Epithelial cell of prostate (primary cell): ENCODE results near the gene ESPN.

Experiments used
- DNase-seq: peaks from one replicate; pipeline ENCODE4 v3.0.0-alpha.2; 2011; ENCODE audit warnings: low read depth, low spot score
- H3K27ac ChIP-seq: fragments of 450-650 bp; 2 replicates; pipeline ENCODE4 v1.5.1; 2017; ENCODE audit warnings: mild to moderate bottlenecking

Gene ESPN

GRCh38 chr1:6475381-6476133, 51.0 kb downstream of the ESPN start:
- peak overlapping the region; percentile 42 for H3K27ac ChIP-seq
- DNase-seq = no peak

DNA sequence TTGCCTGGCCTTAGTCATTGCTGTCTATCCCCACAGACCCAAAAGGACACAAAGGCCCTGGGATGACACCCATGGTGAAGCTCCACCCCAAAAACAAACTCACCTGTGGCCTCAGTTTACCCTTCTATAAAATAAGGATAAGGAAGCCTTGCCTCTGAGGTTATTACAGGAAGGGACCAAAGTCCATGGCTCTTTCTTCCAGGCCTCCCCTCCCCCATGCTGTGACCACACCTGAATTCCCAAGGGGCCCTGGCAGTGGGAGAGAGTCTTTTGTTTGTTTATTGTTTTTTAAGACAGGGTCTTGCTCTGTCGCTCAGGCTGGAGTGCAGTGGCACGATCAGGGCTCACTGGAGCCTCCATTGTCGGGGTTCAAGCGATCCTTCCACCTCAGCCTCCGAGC, 51.9 kb downstream of the ESPN start:
- no peak for DNase-seq
- H3K27ac ChIP-seq = peak overlapping the region; percentile 42

DNA sequence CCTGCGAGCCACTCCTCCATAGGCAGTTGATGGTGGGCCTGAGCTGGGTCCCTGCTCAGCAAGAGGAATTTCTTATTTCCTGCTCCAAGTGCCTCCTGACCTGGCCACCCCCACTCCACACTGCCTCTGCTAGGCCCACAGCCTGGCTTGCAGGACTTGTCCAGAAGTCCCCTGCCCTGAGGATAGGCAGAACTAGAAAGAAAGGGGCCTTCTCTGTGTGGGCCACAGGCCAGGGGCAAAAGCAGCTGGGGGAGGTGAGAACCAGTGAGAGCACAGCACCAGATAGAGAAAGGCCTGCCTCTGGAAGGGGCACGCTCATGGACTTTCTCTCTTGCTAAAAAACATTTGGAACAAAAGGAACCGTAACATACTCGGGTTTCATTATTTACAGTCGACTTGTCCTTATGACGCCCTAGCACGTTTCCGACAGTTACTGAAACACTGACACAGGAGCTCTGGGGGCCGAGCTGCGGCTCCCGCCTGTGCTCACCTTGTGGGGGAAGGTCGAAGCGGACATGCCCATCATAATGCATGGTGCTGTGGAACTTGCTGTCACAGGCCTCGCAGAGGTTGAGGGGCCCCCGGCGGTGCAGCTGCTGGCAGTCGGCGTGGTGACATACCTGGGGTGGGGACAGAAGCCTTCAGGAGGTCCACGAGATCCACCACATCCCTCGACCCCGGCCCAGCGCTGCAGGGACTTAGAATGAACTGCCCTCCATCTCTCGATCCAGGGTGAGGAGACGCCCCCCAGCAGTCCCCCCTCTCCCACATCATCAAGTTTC, 52.7 kb downstream of the ESPN start:
- peak overlapping the region; percentile 42 for H3K27ac ChIP-seq
- DNase-seq = no peak

- no peak overlapping the region for H3K27ac ChIP-seq
These were observed 57.2 kb downstream of the ESPN start for GRCh38 chr1:6481820-6482219.

DNA sequence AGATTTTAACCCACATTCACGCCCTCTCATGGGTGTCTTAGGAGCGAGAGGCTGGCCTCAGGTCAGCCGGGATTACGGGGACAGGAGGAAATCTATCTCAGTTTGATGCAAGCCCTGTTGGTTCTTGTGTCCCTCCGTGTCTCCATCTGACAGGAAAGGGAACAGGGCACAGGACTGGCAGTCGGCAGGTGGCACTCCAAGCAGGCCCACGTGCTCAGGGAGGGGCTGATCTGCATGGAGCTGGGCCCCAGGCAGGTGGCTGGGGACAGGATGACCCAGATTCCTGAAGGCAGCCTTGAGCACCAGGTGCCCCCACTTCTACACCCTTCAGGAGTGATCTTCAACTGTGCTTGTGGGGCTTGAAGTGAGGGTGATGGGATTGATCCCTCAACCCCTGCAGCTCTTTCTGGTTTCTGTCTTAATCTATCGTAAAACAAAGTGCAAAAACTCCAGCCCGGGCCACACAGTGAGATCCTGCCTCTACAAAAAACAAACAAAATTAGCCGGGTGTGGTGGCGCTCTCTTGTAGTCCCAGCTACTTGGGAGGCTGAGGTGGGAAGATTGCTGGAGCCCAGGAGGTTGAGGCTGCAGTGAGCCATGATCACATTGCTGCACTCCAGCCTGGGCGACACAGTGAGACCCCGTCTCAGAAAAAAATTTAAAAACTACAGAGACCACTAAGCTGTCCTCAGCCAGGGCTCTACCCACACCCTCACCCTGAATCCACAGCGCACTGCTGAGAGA, 58.6 kb downstream of the ESPN start:
- H3K27ac ChIP-seq = peak overlapping the region; percentile 100
- no peak for DNase-seq

More at GRCh38 chr1:6481820-6482219, 57.2 kb downstream of the ESPN start:
- no peak for DNase-seq

DNA sequence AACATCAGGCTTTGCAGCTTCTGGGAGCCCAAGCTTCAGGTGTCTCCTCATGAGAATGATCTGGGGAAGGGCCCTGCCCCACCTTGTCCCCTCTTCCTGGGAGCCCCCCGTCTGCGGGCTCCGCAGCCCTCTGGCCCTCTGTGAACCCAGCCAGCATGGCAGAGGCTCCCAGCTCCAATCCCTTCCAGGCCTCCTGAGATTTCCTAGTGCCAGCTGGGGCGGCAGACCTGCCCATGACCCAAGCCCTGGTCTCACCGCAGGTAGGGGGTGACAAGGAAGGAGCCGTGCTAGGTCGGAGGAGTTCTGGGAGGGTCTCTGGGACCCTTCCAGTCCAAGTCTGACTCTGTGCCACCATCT, 59.2 kb downstream of the ESPN start:
- H3K27ac ChIP-seq = peak overlapping the region; percentile 100
- DNase-seq = no peak

GRCh38 chr1:6484826-6485167, 60.2 kb downstream of the ESPN start:
- DNase-seq = no peak

DNA sequence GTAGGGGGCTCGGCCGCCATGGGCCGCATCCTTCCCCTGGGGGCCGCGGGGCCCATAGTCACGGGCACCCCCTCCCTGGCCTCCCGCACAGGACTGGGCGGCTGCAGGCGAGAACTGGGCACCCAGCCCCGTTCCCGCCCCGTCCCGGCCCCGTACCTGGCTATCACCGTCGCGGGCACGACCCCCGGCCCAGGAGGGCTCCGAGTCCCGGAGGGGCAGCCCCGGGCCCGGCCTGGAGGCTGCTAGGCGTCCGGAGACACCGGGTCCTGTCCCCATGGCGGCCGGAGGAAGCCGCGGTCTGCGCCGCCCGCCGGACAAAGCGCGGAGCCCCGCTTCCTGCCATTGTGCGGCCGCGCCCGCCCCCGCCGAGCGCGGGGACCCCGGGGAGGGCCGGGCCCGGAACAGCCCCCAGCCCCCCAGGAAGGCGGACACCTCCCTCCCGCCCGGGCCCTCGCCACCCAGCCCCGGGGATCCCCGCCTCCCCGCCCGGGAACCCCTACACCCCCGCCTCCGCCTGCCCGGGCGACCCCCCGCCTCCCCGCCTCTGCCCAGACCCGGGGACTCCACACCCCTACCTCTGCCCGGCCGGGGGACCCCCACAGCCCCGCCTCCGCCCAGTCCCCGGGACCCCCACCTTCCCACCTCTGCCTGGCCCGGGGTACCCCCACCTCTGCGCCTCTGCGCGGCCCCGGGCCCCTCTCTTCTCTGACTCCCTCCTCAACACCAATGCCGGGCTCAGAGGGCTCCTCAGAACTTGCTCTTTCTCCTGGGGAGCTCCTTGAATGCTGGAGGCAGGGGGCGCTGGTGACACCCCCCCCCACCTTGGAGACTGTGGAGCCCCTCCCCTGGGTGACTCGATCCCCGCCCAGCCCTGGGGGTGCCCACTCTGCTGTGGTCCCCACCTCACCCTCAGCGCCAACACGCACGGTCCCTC, 60.9 kb downstream of the ESPN start:
- H3K27ac ChIP-seq = peak overlapping the region; percentile 100
- no peak for DNase-seq

More at GRCh38 chr1:6484826-6485167, 60.2 kb downstream of the ESPN start:
- peak overlapping the region; percentile 100 for H3K27ac ChIP-seq

GRCh38 chr1:6486433-6487011, 61.9 kb downstream of the ESPN start:
- peak overlapping the region; percentile 100 for H3K27ac ChIP-seq
- DNase-seq = peak; percentile 50

GRCh38 chr1:6487804-6488484, 63.4 kb downstream of the ESPN start:
- no peak for DNase-seq
- H3K27ac ChIP-seq = peak overlapping the region; percentile 100

DNA sequence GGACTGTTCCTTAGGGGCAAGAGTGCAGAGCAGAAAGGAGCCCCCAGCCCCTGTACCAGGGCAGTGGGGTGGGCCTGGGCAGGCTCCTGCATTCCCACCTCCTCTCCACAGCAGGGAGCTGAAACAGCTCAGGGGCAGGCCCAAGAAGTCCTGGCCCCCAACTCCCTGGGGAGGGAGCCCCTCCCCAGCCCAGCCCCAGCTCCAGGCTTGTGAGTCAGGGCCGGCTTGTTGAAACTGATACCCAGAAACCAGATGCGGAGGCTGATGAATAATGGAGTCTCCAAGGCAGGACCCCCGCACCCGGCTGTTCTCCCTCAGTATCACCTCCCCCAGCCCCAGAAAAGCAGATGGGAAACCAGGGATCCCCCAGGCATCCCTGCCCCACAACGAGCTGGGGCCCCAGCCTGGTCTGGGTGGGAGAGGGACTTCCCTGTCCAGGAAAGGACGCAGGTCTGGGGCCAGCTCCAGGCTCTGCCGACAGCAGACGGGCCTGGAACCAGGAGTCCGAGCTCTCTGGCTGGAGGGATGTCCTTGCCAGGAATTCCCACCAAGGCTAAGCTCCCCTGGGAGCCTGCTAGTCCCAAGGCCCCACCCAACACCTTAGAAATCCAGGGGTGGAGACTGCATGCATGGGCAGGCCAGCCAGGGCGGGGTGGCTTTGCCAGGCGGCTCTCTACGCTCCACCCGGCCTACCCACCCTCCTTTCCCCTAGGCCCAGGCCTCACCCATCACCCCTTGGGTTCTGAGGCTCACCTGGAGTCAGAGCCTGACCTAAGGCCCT, 64.2 kb downstream of the ESPN start:
- DNase-seq = peak; percentile 84
- peak overlapping the region; percentile 100 for H3K27ac ChIP-seq

GRCh38 chr1:6489383-6489765, 64.8 kb downstream of the ESPN start:
- DNase-seq = no peak

DNA sequence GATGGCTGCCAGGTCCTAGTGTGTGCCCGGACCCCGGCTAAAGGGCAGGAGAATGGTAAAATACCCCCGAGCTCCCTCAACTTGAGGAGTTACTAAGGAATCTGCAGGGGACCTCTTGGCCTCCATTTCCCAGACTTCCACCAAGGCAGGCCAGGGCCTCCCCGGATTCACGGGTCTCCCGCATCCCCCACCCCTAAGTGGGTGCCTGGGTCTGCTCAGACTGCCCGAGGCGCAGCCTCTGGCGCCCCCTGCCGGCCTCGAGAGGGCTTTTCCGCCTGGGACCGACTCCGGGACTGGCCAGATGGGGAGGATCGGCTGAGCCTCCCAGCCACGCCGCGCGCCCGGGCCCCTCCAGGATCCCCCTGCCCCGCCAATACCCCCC, 65.2 kb downstream of the ESPN start:
- DNase-seq = peak; percentile 29
- peak overlapping the region; percentile 100 for H3K27ac ChIP-seq

More at GRCh38 chr1:6489383-6489765, 64.8 kb downstream of the ESPN start:
- H3K27ac ChIP-seq = peak overlapping the region; percentile 100

- H3K27ac ChIP-seq = peak overlapping the region; percentile 100
- peak; percentile 40 for DNase-seq
These were observed 65.9 kb downstream of the ESPN start for GRCh38 chr1:6490181-6491080.

DNA sequence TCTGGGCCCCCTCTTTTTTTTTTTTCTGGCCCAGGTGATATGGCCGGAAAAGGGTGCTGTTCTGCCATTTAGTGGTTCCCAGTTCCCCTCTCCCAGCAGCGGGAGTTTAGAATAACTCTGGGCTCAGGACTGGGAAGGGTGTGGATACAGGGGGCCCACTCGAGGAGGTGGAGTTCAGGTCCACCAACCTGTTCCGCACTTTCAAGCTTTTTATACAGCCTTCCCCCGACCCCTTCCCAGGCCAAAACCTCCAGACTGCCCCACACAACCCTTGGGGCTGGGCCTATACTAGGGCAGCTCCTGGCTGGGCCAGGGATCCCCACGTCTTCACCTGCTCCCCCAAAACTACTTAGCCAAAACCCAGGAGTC, 66.5 kb downstream of the ESPN start:
- H3K27ac ChIP-seq = peak overlapping the region; percentile 100
- DNase-seq = no peak

DNA sequence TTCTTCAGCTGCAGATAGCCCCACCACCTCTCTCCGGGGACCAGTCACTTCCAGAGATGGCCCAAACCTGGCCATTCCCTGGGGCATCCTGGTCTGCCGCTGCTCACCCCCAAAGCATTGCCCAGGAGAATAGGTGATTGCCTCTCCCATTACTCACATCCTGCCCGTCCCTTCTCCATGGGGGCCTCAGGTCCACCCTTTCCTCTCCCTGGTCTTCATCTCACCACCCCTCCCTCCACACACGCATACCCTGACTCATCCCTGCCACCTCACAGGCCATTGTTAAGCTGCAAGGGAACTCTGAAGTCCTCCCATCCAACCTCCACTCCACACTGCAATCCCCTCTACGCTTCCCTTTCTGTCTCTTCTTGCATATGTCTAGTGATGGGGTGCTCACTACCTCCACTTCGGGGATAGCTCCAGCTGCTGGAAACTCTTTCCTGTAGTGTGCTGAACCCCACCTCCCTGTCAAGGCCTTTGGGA, 66.9 kb downstream of the ESPN start, which contains the start of gene PLEKHG5:
Gene PLEKHG5 (minus strand): TSS at position 188 of the 483 bp plus-strand sequence. CDS start 14,096 bp downstream, outside the sequence.
- H3K27ac ChIP-seq = peak within 1 kb of the TSS; percentile 100
- peak; percentile 92 for DNase-seq

GRCh38 chr1:6491966-6492365, 67.4 kb downstream of the ESPN start:
- H3K27ac ChIP-seq = peak overlapping the region; percentile 100
- no peak for DNase-seq
